Measurements from ENCODE around the gene REELD1. TPM values are rescaled to one million over a fixed set of nuclear protein-coding genes. Genes with fewer than 3 reads are reported as not detected.
A peak's percentile ranks its signal among the peaks of the same experiment; 100 is the strongest.

The REELD1 gene
- total RNA-seq, 1 donor from 2014 or later = not detected

DNA sequence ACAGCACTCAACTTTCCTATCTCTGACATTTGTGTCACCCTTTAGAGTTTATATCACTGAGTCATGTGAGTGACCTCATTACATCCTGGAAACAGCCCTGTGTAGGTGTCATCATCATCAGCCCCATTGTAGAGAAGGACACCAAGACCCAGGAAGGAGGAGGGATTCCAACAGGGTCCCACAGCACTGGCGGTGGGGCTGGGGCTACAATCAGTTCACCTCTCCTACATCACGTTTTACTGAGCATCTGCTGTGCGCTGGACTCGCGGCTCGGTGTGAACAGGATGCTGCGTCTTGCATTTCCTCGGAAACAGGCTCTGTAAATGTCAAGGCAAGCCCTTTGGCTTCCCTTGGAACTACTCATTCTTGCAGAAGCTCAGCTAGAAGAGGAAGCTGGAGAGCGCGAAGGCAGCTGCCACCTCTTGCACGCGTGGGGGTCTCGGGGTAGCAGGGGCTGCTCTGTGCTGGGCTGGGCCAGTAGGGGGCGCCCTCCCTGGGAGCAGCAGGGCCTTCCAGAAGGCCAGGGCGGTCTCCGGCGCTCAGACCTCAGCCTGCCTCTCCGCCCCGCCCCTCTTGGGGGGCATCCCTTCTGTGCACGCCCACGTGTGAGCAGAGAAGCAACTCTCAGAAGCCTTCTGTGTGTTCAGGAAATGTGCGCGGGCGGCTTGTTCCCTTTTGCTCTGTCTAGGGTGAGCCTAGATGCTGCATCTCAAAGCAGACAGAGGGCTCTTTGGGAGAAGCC is 29.0 kb downstream of the REELD1 start:
- Mint-ChIP-seq H3K4me1 (ENCODE audit: low read depth, unreplicated experiment) (peaks cover 8% of the 10 kb centered on the region), H3K27me3 (ENCODE audit: low read depth, unreplicated experiment) (peaks cover 11% of the 10 kb centered on the region), H3K9me3 (ENCODE audit: unreplicated experiment) (peaks cover 4% of the 10 kb centered on the region), H3K4me3 (ENCODE audit: unreplicated experiment) (no peak overlapping the region), H3K27ac (ENCODE audit: unreplicated experiment) (no peak overlapping the region), H3K36me3 (ENCODE audit: low read depth, unreplicated experiment) (no peaks in the 10 kb centered on the region)
- no peak for TF ChIP-seq EZH2 (IDR thresholded peaks at IDR 0.05; ENCODE audit: insufficient read depth, low read length)
- TF ChIP-seq, protein P1, sequence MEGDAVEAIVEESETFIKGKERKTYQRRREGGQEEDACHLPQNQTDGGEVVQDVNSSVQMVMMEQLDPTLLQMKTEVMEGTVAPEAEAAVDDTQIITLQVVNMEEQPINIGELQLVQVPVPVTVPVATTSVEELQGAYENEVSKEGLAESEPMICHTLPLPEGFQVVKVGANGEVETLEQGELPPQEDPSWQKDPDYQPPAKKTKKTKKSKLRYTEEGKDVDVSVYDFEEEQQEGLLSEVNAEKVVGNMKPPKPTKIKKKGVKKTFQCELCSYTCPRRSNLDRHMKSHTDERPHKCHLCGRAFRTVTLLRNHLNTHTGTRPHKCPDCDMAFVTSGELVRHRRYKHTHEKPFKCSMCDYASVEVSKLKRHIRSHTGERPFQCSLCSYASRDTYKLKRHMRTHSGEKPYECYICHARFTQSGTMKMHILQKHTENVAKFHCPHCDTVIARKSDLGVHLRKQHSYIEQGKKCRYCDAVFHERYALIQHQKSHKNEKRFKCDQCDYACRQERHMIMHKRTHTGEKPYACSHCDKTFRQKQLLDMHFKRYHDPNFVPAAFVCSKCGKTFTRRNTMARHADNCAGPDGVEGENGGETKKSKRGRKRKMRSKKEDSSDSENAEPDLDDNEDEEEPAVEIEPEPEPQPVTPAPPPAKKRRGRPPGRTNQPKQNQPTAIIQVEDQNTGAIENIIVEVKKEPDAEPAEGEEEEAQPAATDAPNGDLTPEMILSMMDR (IDR thresholded peaks at IDR 0.05; ENCODE audit: insufficient read depth, low read depth, low read length) = no peak
- peak; percentile 68 for FAIRE-seq
- peak; percentile 17 for DNase-seq (ENCODE audit: low read depth)
- Histone ChIP-seq H3K27ac (ENCODE audit: low read depth, low read length) (no peak overlapping the region), H3K4me2 (ENCODE audit: low read length) (no peak overlapping the region), H3K4me1 (ENCODE audit: insufficient read depth, low read length) (peaks cover 26% of the 10 kb centered on the region), H4K20me1 (ENCODE audit: insufficient read depth, low read length) (no peaks in the 10 kb centered on the region), H3K27me3 (ENCODE audit: insufficient read depth, low read length) (no peaks in the 10 kb centered on the region), H3K9ac (ENCODE audit: low read length) (no peak overlapping the region), H2AFZ (ENCODE audit: low read depth, low read length) (no peak overlapping the region), H3K4me3 (ENCODE audit: insufficient read depth, low read depth, low read length) (no peak overlapping the region), H3K9me3 (ENCODE audit: insufficient read depth, low read depth, low read length) (no peaks in the 10 kb centered on the region), H3K36me3 (ENCODE audit: insufficient read depth, low read length) (no peaks in the 10 kb centered on the region), H3K79me2 (ENCODE audit: insufficient read depth, low read length) (no peaks in the 10 kb centered on the region)

- Histone ChIP-seq H3K27me3 (ENCODE audit: insufficient read depth, low read length) (no peaks in the 10 kb centered on the region), H3K4me3 (ENCODE audit: insufficient read depth, low read depth, low read length) (no peak overlapping the region), H2AFZ (ENCODE audit: low read depth, low read length) (no peak overlapping the region), H3K27ac (ENCODE audit: low read depth, low read length) (no peak overlapping the region), H3K36me3 (ENCODE audit: insufficient read depth, low read length) (no peaks in the 10 kb centered on the region), H3K9me3 (ENCODE audit: insufficient read depth, low read depth, low read length) (no peaks in the 10 kb centered on the region), H3K4me1 (ENCODE audit: insufficient read depth, low read length) (peaks cover 26% of the 10 kb centered on the region), H3K79me2 (ENCODE audit: insufficient read depth, low read length) (no peaks in the 10 kb centered on the region), H3K4me2 (ENCODE audit: low read length) (no peak overlapping the region), H3K9ac (ENCODE audit: low read length) (no peak overlapping the region), H4K20me1 (ENCODE audit: insufficient read depth, low read length) (no peaks in the 10 kb centered on the region)
- DNase-seq (ENCODE audit: low read depth) (no peak), FAIRE-seq (no peak)
- H3K27me3 Mint-ChIP-seq (ENCODE audit: low read depth, unreplicated experiment) = peaks cover 11% of the 10 kb centered on the region
- H3K4me1 Mint-ChIP-seq (ENCODE audit: low read depth, unreplicated experiment) = peaks cover 8% of the 10 kb centered on the region
- H3K36me3 Mint-ChIP-seq (ENCODE audit: low read depth, unreplicated experiment) = no peaks in the 10 kb centered on the region
- peaks cover 4% of the 10 kb centered on the region for H3K9me3 Mint-ChIP-seq (ENCODE audit: unreplicated experiment)
- no peak overlapping the region for H3K4me3 Mint-ChIP-seq (ENCODE audit: unreplicated experiment)
- TF ChIP-seq EZH2 (IDR thresholded peaks at IDR 0.05; ENCODE audit: insufficient read depth, low read length) = no peak
- TF ChIP-seq, protein P1 (IDR thresholded peaks at IDR 0.05; ENCODE audit: insufficient read depth, low read depth, low read length) = no peak
- H3K27ac Mint-ChIP-seq (ENCODE audit: unreplicated experiment) = no peak overlapping the region
Measured at GRCh38 chr4:146243883-146244277, 29.5 kb downstream of the REELD1 start.

- no peak overlapping the region for H2AFZ ChIP-seq (ENCODE audit: low read depth, low read length)
- TF ChIP-seq EZH2 (IDR thresholded peaks at IDR 0.05; ENCODE audit: insufficient read depth, low read length) = no peak
- TF ChIP-seq, protein P1 (IDR thresholded peaks at IDR 0.05; ENCODE audit: insufficient read depth, low read depth, low read length) = no peak
- no peak overlapping the region for H3K9ac ChIP-seq (ENCODE audit: low read length)
- no peak for FAIRE-seq
- Mint-ChIP-seq H3K36me3 (ENCODE audit: low read depth, unreplicated experiment) (no peaks in the 10 kb centered on the region), H3K9me3 (ENCODE audit: unreplicated experiment) (peaks cover 4% of the 10 kb centered on the region), H3K27me3 (ENCODE audit: low read depth, unreplicated experiment) (peaks cover 11% of the 10 kb centered on the region), H3K4me3 (ENCODE audit: unreplicated experiment) (no peak overlapping the region), H3K4me1 (ENCODE audit: low read depth, unreplicated experiment) (peaks cover 8% of the 10 kb centered on the region), H3K27ac (ENCODE audit: unreplicated experiment) (no peak overlapping the region)
- no peaks in the 10 kb centered on the region for H3K27me3 ChIP-seq (ENCODE audit: insufficient read depth, low read length)
- no peak overlapping the region for H3K4me2 ChIP-seq (ENCODE audit: low read length)
- no peaks in the 10 kb centered on the region for H4K20me1 ChIP-seq (ENCODE audit: insufficient read depth, low read length)
- peaks cover 26% of the 10 kb centered on the region for H3K4me1 ChIP-seq (ENCODE audit: insufficient read depth, low read length)
- H3K4me3 ChIP-seq (ENCODE audit: insufficient read depth, low read depth, low read length) = no peak overlapping the region
- H3K79me2 ChIP-seq (ENCODE audit: insufficient read depth, low read length) = no peaks in the 10 kb centered on the region
- H3K27ac ChIP-seq (ENCODE audit: low read depth, low read length) = no peak overlapping the region
- H3K36me3 ChIP-seq (ENCODE audit: insufficient read depth, low read length) = no peaks in the 10 kb centered on the region
- DNase-seq (ENCODE audit: low read depth) = no peak
- no peaks in the 10 kb centered on the region for H3K9me3 ChIP-seq (ENCODE audit: insufficient read depth, low read depth, low read length)
Measured at GRCh38 chr4:146244496-146244895, 30.2 kb downstream of the REELD1 start.

All from astrocyte (in vitro differentiated cells and primary cell).